HG03439 (cell line): Measurements from ENCODE around the gene FAM184B.

Experiments
- ATAC-seq: cut with Tn5 transposase; IDR thresholded peaks from one replicate; pipeline ENCODE4 v1.9.1; 2021; ENCODE audit warnings: mild to moderate bottlenecking, moderate library complexity; ENCODE audit not compliant: unreplicated experiment

The FAM184B gene

DNA sequence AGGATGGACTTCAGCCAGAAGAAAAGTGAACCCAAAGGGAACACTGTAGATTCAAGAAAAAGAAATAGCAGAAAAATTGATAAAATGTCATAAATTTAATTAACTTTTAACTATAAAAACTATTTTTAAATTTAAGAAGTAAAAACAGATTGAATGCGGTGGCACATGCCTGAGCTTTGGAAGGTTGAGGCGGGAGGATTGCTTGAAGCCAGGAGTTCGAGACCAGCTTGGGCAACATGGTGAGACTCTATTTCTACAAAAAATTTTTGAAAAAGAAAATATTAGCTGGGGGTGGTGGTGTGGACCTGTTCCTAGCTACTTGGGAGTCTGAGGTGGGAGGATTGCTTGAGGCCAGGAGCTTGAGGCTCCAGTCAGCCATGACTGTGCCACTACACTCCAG, 3.0 kb downstream of the FAM184B start:
- no peak for ATAC-seq

DNA sequence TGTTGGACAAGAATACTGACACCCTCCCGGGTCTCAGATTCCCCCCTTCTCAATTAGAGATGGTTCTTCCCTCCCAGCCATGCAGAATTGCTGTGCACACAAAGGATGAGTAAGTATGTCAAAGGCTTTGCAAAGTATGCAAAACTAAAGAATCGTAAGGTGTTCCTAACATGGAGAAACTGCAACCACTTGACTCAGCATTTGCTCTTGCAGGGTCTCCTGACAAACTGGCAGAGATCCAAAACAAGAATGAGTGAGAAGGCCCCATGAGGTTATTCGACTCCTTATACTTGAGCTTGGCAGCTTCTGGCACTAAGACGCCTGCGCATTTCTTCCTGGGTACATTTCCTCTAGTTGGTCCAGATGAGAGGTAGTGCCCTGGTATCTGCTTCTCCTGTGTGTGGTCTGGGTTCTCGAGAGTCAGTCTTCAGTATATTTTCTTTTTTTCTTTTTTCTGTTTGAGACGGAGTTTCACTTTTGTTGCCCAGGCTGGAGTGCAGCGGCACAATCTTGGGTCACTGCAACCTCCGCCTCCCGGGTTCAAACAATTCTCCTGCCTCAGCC, 8.2 kb downstream of the FAM184B start:
- no peak for ATAC-seq

DNA sequence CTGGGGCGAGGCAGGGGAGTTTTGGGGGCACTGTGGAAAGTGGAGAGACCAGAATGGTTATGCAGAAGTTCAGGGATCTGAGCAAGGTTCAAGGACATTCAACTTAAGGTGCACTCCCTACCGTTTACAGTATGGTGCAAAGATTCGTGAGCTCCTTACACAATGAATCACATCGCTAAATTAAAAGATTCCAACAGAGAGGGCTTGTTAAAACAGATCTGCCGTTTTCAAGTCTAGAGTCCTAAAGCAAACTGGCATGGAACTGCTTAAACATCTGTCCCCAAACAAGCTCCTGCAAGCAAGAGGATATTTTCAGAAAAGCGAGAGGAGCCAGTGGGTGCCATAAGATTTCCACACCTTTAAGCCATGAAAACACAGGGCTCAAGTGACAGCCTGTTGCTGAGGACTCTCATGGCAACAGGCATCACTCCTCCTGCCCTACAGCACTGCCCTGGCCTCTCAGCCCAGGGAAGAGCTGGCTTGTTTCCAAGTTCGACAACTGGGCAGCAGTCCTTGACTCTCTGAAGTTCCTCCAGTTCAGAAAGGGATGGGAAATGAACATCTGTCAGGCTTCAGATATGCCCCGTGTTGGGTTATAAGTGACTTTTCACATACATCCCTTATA, 10.0 kb downstream of the FAM184B start:
- no peak for ATAC-seq

DNA sequence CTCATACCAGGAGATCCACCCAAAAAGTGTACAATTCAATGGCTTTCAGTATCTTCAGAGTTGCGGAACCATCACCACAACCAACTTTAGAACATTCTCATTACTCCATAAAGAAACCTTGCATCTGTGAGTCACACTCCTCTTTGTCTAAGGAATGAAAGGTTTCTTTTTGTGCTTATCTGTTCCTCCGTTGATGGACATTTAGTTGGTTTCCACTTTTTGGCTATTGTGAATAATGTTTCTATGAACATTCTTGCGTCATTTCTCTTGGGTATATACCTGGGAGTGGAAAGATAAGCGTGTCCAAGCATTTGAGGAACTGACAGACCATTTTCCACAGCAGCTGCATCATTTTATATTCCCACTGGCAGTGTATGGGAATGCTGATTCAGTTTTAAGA, 10.6 kb downstream of the FAM184B start:
- no peak for ATAC-seq

DNA sequence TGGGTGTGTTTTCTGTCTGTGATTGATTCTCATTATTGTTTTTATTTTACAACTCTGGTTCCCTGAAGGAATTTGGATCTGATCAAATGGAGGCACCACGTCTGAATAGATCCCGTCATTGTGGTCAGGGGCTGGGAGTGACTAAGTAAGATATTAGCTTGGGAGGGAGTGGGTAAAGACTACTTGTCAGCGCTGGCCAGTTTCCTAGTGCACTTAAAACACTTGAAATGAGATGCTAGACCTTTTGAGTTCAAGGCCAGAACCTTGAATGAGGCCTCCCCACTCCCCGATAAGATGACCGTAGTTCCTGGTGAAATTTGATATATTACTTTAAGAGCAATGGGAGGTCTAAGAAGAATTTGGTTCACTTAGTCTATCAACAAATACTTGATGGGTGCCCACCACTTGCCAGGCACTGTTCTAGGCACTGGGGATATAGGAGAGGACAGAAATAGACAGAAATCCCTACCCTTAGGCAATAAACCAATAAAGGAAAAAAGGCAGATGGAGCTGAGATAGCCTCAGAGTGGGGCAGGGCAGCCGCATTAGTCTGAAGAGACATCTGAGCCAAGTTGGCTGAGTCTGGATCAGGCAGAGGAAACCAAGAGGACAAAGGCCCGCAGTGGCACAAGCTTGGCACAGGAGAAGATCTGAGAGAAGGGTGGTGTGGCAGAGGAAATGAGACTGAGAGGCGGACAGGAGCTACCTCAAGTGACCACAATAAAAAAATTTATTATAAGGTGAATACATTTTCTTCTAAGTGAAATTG, 11.8 kb downstream of the FAM184B start:
- ATAC-seq = no peak

DNA sequence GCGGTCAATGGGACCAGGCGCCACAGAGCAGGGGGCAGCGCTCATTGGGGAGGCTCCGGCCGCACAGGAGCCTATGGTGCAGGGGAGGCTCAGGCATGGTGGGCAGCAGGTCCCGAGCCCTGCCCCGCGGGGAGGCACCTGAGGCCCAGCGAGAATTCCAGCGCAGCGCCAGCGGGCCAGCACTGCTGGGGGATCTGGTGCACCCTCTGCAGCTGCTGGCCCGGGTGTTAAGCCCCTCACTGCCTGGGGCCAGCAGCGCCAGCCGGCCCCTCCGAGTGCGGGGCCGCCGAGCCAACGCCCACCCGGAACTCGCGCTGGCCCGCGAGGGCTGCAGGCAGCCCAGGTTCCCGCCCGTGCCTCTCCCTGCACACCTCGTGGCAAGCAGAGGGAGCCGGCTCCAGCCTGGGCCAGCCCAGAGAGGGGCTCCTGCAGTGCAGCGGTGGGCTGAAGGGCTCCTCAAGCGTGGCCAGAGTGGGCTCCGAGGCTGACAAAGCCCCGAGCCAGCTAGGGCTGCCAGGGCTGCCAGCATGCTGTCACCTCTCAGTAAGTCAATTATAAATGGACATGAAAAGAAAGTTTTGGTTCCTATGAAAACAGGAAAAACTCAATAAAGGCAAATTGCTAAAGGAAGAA, 14.5 kb downstream of the FAM184B start:
- no peak for ATAC-seq

DNA sequence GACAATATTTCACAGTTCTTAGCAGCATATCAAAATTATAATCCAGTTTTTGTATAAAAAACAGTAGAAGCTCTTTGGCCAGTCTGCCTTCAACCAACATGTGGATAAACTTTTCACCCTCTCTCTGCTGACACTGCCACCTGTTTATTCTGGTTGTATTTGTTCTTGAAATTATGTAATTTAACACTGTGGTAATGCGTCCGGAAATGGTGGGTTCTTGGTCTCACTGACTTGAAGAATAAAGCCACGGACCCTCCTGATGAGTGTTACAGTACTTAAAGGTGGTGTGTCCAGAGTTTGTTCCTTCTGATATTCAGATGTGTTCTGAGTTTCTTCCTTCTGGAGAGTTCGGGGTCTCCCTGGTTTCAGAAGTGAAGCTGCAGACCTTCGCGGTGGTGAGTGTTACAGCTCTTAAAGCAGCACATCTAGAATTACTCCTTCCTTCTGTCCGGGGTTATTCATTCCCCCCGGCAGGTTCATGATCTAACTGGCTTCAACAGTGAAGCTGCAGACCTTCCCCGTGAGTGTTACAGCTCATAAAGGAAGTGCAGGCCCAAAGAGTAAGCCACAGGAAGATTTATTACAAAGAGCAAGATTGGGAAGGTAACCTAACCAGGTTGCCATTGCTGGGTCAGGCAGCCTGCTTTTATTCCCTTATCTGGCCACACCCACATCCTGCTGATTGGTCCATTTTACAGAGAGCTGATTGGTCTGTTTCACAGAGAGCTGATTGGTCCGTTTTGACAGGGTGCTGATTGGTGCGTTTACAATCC, 15.7 kb downstream of the FAM184B start:
- no peak for ATAC-seq

DNA sequence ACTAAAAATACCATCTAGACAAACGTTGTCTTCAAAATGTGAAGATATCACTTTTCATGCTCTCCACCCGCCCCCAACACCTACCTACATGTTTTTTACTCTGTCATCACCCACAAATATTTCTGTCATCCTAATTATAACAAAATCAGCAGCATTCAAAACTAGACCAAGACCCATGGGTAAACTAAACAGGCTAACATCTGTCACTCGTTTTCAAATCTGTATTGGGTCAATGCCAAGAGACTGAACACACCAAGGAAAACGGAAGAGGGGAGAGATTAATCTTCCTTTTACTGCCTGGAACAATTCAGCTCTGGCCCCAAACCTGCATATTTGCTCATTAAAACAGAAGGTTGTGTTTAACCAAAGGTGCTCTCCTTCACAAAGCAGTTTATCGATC, 17.5 kb downstream of the FAM184B start:
- ATAC-seq = no peak

DNA sequence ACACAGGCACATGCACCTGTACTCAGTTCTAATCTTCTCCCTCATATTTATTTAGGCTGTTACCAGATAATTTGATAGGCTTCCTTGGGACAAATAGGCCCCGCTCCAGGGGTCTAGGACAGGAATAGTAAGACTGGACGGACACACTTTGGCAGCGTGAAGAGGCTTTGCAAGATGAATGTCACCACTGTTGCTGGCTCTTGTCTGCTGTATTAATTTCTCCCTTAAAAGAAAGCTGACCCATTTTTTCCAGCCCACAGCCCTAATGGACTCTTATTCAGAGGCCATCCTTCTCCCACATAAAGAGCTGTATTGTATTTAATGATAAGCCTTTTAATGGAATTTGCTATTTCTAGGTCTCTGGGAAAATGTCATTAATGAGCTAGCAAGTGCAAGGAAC, 18.0 kb downstream of the FAM184B start:
- no peak for ATAC-seq

DNA sequence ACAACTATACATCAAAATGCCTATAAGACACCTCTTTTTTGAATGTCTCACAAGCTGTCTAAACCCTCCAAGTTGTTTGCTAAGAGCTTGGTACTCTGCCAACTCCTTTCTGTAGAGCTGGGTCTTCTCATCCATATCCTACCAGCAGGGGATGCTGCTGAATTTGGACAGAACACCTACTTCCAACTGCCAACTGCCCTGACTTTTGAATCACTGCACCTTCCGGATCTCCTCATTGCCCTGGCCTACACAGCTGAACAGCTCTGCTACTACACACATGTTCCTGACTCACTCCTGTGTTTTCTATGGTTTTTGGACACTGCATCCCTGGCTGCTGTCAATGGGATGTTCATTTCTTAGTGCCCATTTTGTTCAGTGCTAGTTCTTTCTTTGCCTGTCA, 18.7 kb downstream of the FAM184B start:
- ATAC-seq = no peak

DNA sequence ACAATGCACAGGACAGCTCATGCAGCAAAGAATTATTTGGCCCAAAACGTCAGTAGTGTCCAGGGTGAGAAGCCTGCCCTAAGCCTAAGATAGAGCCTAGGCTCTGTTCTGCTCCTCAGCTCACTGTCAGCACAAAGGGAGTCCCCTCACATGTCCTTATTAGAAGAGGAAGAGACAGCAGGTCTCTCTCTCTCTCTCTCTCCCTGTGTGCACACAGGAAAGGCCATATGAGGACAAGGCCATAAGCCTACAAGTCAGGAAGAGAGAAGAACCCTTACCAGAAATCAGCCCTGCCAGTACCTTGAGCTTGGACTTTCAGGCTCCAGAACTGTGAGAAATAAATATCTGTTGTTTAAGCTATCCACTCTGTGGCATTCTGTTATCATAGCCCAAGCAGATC, 20.4 kb downstream of the FAM184B start:
- no peak for ATAC-seq

DNA sequence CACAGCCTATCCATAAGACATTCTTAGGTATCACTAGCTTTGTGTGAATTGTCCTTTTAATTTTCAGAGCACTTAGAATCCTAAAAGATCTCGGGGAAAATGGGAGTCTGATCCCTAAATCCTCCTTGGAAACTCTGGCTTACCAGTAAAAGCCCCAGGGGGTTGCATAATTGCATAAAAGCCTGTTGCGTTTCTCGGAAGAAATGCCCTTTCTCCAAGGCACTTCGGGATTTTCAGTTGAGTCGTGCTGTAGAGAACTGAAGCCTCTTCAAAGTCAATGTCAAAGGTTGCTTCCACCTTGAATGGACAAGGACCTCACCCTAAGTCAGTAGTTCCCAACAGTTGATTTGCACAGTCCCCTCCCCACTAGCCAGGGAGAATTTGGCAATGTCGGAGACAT, 20.8 kb downstream of the FAM184B start:
- ATAC-seq = no peak

DNA sequence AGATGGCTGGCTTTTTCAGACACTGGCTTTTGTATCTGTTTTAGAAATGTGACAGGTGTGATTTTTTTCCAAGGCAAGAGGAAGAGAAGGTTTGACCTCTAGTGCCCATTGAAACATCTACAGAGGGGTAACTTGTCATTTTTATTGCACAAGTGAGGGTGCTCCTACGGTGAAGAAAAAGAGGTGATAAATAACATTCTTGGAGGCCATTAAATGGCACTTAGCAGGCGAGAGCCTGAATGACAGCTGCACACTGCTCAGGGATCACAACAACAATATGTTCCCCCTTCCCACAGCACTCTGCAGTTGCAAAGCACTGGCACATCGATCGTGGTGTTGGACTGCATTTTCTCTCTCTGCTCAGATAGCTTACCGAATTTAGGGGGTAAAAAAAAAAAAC, 22.9 kb downstream of the FAM184B start:
- no peak for ATAC-seq

DNA sequence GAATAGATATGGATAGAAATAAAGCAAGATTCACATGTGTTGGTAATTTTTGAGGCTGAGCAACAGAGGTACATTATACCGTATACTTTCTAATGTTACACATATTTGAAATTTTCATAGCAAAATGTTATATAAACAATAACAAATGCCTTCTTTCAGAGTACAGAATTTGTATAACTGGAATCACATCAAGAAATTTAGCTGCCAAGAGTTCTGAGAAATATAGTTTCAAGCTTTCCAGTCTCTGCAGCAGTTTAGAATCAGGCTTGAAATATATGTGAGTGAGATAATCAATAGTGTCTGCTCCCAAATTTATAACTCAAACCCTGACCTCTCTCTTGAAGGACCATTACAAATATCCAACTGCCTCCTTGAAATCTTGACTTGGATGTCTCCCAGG, 23.8 kb downstream of the FAM184B start:
- no peak for ATAC-seq

DNA sequence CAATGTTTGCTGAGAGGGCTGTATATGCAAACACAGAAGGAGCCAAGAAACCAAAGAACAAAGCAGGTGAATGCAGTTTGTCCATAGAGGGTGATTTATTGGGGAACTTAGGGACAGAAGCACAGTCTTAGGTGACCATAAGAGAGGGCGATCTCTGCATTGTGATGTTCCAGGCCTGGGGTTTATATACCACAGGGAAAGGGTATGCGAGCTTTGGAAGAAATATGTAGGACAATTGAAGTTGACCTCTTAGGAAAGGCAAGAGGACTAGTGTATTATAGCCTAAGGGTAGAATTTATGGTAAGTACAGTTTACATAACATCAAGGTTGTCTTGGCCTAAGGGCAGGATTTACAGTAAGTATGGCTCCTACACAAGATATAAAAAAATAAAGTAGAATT, 27.8 kb downstream of the FAM184B start:
- ATAC-seq = no peak

DNA sequence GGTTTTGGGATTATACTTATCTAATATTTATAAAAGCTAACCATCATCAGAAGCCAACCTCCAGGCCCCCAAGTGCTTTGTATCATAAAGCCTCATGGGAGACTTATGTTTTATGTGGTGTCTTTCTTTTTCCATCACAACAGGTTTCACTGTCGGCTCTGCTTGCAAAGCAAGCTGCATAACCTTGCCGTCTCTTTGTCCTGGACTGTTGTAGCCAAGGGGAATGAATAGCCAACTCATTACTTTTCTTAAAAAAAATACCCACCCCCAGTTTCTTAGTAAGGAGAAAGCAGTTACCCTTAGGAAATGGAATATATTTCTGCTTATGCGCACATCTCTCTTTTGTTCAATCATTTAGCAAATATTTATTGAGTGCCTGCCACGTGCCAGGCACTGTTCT, 40.7 kb downstream of the FAM184B start:
- ATAC-seq = no peak

DNA sequence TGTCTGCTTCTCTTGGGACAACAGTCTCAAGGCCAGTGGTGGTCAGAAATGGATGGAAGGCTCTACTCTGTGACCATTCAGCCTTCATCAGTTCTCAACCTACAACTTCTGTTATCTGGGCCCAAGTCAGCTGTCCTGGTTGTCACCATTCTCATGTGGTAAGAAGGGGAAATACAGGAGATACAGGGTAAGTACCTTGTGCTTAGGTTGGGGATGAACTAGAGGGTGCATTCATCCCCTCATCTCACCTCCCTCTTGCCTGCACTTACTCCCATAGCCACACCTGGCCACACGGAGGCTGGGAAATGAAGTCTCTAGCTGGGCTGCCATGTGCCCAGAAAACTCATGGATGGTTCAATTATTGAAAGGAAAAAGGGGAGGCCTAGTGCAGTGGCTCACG, 44.9 kb downstream of the FAM184B start:
- ATAC-seq = no peak

DNA sequence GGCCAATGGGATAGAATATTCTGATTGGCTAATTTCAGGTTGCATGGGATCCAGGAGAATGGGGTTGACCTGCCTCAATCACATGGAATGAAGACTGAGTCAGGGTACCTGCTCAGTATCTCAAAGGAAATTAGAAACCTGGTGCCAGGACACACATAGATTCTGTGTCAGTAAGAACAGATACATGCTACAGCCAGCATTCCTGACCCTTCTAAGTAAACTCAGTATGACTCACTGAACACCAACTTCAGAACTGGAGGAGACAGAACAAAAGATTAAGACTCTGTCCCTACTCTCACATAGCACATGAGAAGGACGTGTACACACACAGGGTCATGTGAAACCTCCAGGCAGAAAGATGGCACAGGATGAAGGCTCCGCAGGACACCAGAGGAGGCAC, 54.5 kb downstream of the FAM184B start:
- ATAC-seq = no peak

DNA sequence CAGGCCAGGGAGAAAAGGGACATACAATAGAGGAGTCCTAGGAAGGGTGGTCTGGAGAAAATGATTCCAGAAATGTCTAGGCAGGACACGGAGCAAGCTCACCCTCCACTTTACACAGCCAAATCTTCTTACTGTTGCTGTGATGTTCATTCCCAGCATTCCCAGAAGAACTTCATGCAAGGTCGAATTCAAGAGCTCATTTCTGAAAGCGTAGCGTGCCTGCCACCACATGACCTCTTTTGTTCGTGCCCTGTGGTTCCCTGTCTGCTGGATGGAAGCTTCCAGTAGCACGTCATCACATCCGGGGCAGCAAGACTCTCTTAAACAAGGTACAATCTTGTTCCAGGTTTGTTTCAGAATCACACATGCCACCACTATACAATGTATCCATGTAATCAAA, 57.8 kb downstream of the FAM184B start:
- no peak for ATAC-seq

DNA sequence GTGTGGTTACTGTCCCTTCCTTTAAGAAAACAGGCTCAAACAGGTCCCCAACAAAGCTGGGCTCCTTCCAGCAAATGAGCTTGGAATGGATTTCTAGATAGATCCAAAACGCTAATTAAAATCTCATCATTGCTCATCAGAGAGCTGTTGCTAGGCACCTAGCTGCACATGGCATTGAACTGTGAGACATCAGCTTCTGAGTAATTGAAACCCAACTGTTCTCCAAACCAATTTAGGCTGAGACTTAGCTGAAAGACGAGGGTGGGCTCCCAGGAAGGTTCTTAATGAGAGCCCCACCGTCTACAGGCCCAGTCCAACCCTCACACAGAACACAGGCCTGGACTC, 59.1 kb downstream of the FAM184B start:
- no peak for ATAC-seq
